A673 (cell line): ENCODE measurements around the gene TMEM214. TPM values are rescaled to one million over a fixed set of nuclear protein-coding genes. Genes with fewer than 3 reads are reported as not detected.

ENCODE experiments used
- BruUV-seq: library from RNA; stranded (reverse); fragments of 400-500 nt; replicated peaks from 2 replicates; lab custom pipeline; 2021; lab: Mats Ljungman, UMichigan
- CTCF ChIA-PET: fragments of 300-600 bp; sonication (Branson Sonifier 250); formaldehyde crosslinking; loops from one replicate; lab custom pipeline; 2022; ENCODE audit warnings: antibody characterized with exemption; lab: Charles Lee
- POLR2A ChIA-PET: fragments of 300-600 bp; sonication (Branson Sonifier 250); formaldehyde crosslinking; loops from one replicate; lab custom pipeline; 2022; ENCODE audit warnings: antibody characterized with exemption; ENCODE audit not compliant: low non-redundant PET; lab: Charles Lee
- DNase-seq: peaks from one replicate; pipeline ENCODE4 v3.0.0-alpha.2; 2015; ENCODE audit warnings: low spot score
- H3K27ac ChIP-seq: fragments of 200-600 bp; sonication (generic); 2 replicates; pipeline ENCODE4 v1.5.1; 2016; ENCODE audit warnings: mixed run types, low read depth, mild to moderate bottlenecking, mixed read lengths, antibody characterized with exemption, low read length; ENCODE audit not compliant: poor library complexity, severe bottlenecking
- H3K27me3 ChIP-seq: fragments of 200-600 bp; sonication (generic); replicated peaks from 2 replicates; pipeline ENCODE4 v1.6.1; 2017; ENCODE audit warnings: mixed run types, low read depth, mild to moderate bottlenecking, mixed read lengths, antibody characterized with exemption, low read length; ENCODE audit not compliant: insufficient read depth, poor library complexity
- H3K36me3 ChIP-seq: fragments of 200-600 bp; sonication (generic); 2 replicates; pipeline ENCODE4 v1.6.1; 2016; ENCODE audit warnings: mixed run types, mild to moderate bottlenecking, mixed read lengths, antibody characterized with exemption, low read length; ENCODE audit not compliant: insufficient read depth, poor library complexity, severe bottlenecking
- H3K4me1 ChIP-seq: fragments of 200-600 bp; sonication (generic); 2 replicates; pipeline ENCODE4 v1.6.1; 2017; ENCODE audit warnings: mixed run types, mild to moderate bottlenecking, mixed read lengths, antibody characterized with exemption, low read length; ENCODE audit not compliant: insufficient read depth, poor library complexity, severe bottlenecking
- H3K4me3 ChIP-seq: fragments of 200-600 bp; sonication (generic); 2 replicates; pipeline ENCODE4 v1.5.1; 2016; ENCODE audit warnings: low read depth, mixed run types, mild to moderate bottlenecking, mixed read lengths, low read length; ENCODE audit not compliant: poor library complexity, severe bottlenecking
- H3K9me3 ChIP-seq: fragments of 200-600 bp; sonication (generic); 2 replicates; pipeline ENCODE4 v1.6.1; 2016; ENCODE audit warnings: mixed run types, low read depth, mild to moderate bottlenecking, mixed read lengths, antibody characterized with exemption, low read length; ENCODE audit not compliant: poor library complexity, severe bottlenecking
- EZH2 ChIP-seq: fragments of 200-600 bp; sonication (generic); IDR thresholded peaks from 2 replicates; pipeline ENCODE4 v1.6.1; 2017; ENCODE audit warnings: borderline replicate concordance, low read depth, mild to moderate bottlenecking, mixed read lengths, antibody characterized with exemption, low read length; ENCODE audit not compliant: poor library complexity, severe bottlenecking
- intact Hi-C: fragments of 100-400 bp; cut with micrococcal nuclease; formaldehyde crosslinking; loops from one replicate; pipeline ENCODE4 v1.10.0; 2022; ENCODE audit not compliant: unreplicated experiment
- total RNA-seq: library from RNA; stranded (reverse); gene quantifications from 2 replicates; pipeline ENCODE4 v1.2.3, GENCODE V29; 2021
- TF ChIP-seq, protein P1 (sequence below): fragments of 300-800, 200-600 bp; sonication (generic); conservative IDR thresholded peaks from 2 replicates; pipeline ENCODE4 v1.5.1; 2017; ENCODE audit warnings: low read depth, mild to moderate bottlenecking, antibody characterized with exemption, low read length, moderate library complexity, mixed read lengths

The TMEM214 gene
- total RNA-seq, 1 experiment from 2014 or later = 76.7 TPM

DNA sequence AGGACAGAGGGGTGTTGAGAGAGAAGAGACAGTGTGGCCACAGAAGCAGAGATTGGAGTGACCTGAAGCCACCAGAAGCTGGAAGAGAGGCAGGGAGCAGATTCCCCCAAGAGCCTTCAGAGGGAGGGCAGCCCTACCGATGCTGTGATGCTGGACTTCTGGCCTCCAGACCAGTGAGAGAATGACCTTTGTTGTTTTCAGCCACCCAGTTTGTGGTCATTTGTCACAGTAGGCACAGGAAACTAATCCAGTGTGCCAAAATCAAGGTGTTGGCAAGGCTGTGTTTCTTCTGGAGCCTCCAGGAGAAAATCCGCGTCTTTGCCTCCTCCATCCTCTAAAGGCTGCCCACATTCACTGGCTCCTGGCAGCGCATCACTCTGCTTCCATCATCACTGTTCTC lies 47.0 kb upstream of the TMEM214 start:
- no peak overlapping the region for H3K27ac ChIP-seq
- H3K27me3 ChIP-seq = no peaks in the 10 kb centered on the region
- ChIA-PET CTCF (no interaction called here), POLR2A (no interaction called here)
- H3K4me3 ChIP-seq = no peak overlapping the region
- H3K9me3 ChIP-seq = no peaks in the 10 kb centered on the region
- BruUV-seq = no TSS peak
- H3K4me1 ChIP-seq = no peaks in the 10 kb centered on the region
- TF ChIP-seq, protein P1, sequence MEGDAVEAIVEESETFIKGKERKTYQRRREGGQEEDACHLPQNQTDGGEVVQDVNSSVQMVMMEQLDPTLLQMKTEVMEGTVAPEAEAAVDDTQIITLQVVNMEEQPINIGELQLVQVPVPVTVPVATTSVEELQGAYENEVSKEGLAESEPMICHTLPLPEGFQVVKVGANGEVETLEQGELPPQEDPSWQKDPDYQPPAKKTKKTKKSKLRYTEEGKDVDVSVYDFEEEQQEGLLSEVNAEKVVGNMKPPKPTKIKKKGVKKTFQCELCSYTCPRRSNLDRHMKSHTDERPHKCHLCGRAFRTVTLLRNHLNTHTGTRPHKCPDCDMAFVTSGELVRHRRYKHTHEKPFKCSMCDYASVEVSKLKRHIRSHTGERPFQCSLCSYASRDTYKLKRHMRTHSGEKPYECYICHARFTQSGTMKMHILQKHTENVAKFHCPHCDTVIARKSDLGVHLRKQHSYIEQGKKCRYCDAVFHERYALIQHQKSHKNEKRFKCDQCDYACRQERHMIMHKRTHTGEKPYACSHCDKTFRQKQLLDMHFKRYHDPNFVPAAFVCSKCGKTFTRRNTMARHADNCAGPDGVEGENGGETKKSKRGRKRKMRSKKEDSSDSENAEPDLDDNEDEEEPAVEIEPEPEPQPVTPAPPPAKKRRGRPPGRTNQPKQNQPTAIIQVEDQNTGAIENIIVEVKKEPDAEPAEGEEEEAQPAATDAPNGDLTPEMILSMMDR = no peak
- TF ChIP-seq EZH2 = no peak
- no peak for DNase-seq
- intact Hi-C loops = no loop called here
- no peaks in the 10 kb centered on the region for H3K36me3 ChIP-seq

- H3K27me3 ChIP-seq = no peaks in the 10 kb centered on the region
- ChIA-PET CTCF (interaction anchor here (1.1 kb wide), 1 partner anchor 409 kb away, joined by 4 read pairs; no protein-coding TSS in a partner anchor), POLR2A (no interaction called here)
- H3K4me1 ChIP-seq = no peaks in the 10 kb centered on the region
- H3K27ac ChIP-seq = no peak overlapping the region
- DNase-seq = no peak
- BruUV-seq = no TSS peak
- H3K9me3 ChIP-seq = no peaks in the 10 kb centered on the region
- no peak overlapping the region for H3K4me3 ChIP-seq
- TF ChIP-seq, protein P1 = no peak
- TF ChIP-seq EZH2 = no peak
- H3K36me3 ChIP-seq = no peaks in the 10 kb centered on the region
- intact Hi-C loops = no loop called here
These were observed 46.2 kb upstream of the TMEM214 start for GRCh38 chr2:26986576-26986975.

- Histone ChIP-seq H3K4me1 (no peaks in the 10 kb centered on the region), H3K4me3 (no peak overlapping the region), H3K27ac (no peak overlapping the region), H3K27me3 (no peaks in the 10 kb centered on the region), H3K36me3 (no peaks in the 10 kb centered on the region), H3K9me3 (no peaks in the 10 kb centered on the region)
- TF ChIP-seq, protein P1 = no peak
- no peak for TF ChIP-seq EZH2
- POLR2A ChIA-PET = no interaction called here
- BruUV-seq = no TSS peak
- DNase-seq = no peak
- CTCF ChIA-PET = no interaction called here
- intact Hi-C loops = no loop called here
These were observed 44.5 kb upstream of the TMEM214 start for GRCh38 chr2:26988058-26988860.
